ENCODE results near the gene NELFB. TPM values are rescaled to one million over a fixed set of nuclear protein-coding genes. Genes with fewer than 3 reads are reported as not detected.

NELFB gene
- total RNA-seq, 1 donor from 2014 or later: 58.2 TPM

GRCh38 chr9:137235424-137236237, 19.5 kb upstream of the NELFB start:
- CTCF ChIA-PET: interaction anchor here (0.7 to 1.9 kb wide), 14 partner anchors 8 to 210 kb away, joined by 3 to 10 read pairs (median 6); partner anchors contain the start of genes MAN1B1, NELFB, NPDC1 and RNF224
- no peak overlapping the region for H3K4me3 Mint-ChIP-seq
- intact Hi-C loops (cut with micrococcal nuclease): loop anchor here (1.0 kb wide), 6 partner anchors 35 to 210 kb away; partner anchors contain the start of genes ANAPC2, NPDC1, SSNA1 and TPRN
- H3K27me3 Mint-ChIP-seq: no peaks in the 10 kb centered on the region
- POLR2A ChIA-PET: interaction anchor here (0.6 to 1.8 kb wide), 14 partner anchors 13 to 189 kb away, joined by 3 to 9 read pairs (median 7); partner anchors contain the start of genes ANAPC2, MAN1B1, SSNA1 and TOR4A
- H3K36me3 Mint-ChIP-seq (ENCODE audit: low read depth): no peaks in the 10 kb centered on the region
- ATAC-seq (ENCODE audit: low read depth): no peak
- no peaks in the 10 kb centered on the region for H3K9me3 Mint-ChIP-seq
- TF ChIP-seq CTCF (IDR thresholded peaks at IDR 0.05): no peak
- no peak overlapping the region for H3K27ac Mint-ChIP-seq
- peaks cover 41% of the 10 kb centered on the region for H3K4me1 Mint-ChIP-seq
- DNase-seq: no peak

- Mint-ChIP-seq H3K9me3 (no peaks in the 10 kb centered on the region), H3K4me1 (peaks cover 45% of the 10 kb centered on the region), H3K36me3 (ENCODE audit: low read depth) (peaks cover 3% of the 10 kb centered on the region), H3K27ac (no peak overlapping the region), H3K27me3 (no peaks in the 10 kb centered on the region), H3K4me3 (peak overlapping the region; percentile 41)
- DNase-seq (peak; percentile 88), ATAC-seq (ENCODE audit: low read depth) (peak; percentile 33)
- intact Hi-C loops (cut with micrococcal nuclease): loop anchor here (1.0 kb wide), 6 partner anchors 36 to 209 kb away; partner anchors contain the start of genes ANAPC2, NPDC1, SSNA1 and TPRN
- POLR2A ChIA-PET: interaction anchor here (0.6 to 1.8 kb wide), 16 partner anchors 10 to 207 kb away, joined by 3 to 9 read pairs (median 6); partner anchors contain the start of genes ANAPC2, DPP7, MAN1B1 and SSNA1
- CTCF ChIA-PET: interaction anchor here (0.6 to 1.9 kb wide), 30 partner anchors 9 to 344 kb away, joined by 3 to 13 read pairs (median 4); partner anchors contain the start of genes ANAPC2, MAN1B1, NDOR1 and NELFB
- TF ChIP-seq CTCF (IDR thresholded peaks at IDR 0.05): peak; percentile 97
Observed at GRCh38 chr9:137236238-137236935, 18.7 kb upstream of the NELFB start.

GRCh38 chr9:137236936-137237421, 18.1 kb upstream of the NELFB start:
- POLR2A ChIA-PET: interaction anchor here (0.6 to 1.8 kb wide), 16 partner anchors 11 to 208 kb away, joined by 3 to 9 read pairs (median 6); partner anchors contain the start of genes ANAPC2, DPP7, MAN1B1 and SSNA1

More at GRCh38 chr9:137236936-137237421, 18.1 kb upstream of the NELFB start:
- no peak for TF ChIP-seq CTCF (IDR thresholded peaks at IDR 0.05)
- ATAC-seq (ENCODE audit: low read depth) (no peak), DNase-seq (no peak)
- CTCF ChIA-PET: interaction anchor here (0.6 to 1.9 kb wide), 30 partner anchors 10 to 344 kb away, joined by 3 to 13 read pairs (median 4); partner anchors contain the start of genes ANAPC2, MAN1B1, NDOR1 and NELFB
- H3K27ac Mint-ChIP-seq: no peak overlapping the region
- H3K27me3 Mint-ChIP-seq: no peaks in the 10 kb centered on the region
- peaks cover 3% of the 10 kb centered on the region for H3K36me3 Mint-ChIP-seq (ENCODE audit: low read depth)
- peak overlapping the region; percentile 41 for H3K4me3 Mint-ChIP-seq
- intact Hi-C loops (cut with micrococcal nuclease): loop anchor here (1.0 kb wide), 6 partner anchors 37 to 208 kb away; partner anchors contain the start of genes ANAPC2, NPDC1, SSNA1 and TPRN
- peaks cover 47% of the 10 kb centered on the region for H3K4me1 Mint-ChIP-seq
- H3K9me3 Mint-ChIP-seq: no peaks in the 10 kb centered on the region

All from activated B cell treated with CpG ODN at 0.5 μM for 24 hours (primary cell).